COR-L47 (cell line): ENCODE measurements around the gene GAB2.

Source experiments
- DNase-seq: peaks from one replicate; lab custom pipeline; 2025; lab: John Stamatoyannopoulos, UW

GAB2 gene

GRCh38 chr11:78220218-78221157, 197.1 kb downstream of the GAB2 start:
- no peak for DNase-seq

DNA sequence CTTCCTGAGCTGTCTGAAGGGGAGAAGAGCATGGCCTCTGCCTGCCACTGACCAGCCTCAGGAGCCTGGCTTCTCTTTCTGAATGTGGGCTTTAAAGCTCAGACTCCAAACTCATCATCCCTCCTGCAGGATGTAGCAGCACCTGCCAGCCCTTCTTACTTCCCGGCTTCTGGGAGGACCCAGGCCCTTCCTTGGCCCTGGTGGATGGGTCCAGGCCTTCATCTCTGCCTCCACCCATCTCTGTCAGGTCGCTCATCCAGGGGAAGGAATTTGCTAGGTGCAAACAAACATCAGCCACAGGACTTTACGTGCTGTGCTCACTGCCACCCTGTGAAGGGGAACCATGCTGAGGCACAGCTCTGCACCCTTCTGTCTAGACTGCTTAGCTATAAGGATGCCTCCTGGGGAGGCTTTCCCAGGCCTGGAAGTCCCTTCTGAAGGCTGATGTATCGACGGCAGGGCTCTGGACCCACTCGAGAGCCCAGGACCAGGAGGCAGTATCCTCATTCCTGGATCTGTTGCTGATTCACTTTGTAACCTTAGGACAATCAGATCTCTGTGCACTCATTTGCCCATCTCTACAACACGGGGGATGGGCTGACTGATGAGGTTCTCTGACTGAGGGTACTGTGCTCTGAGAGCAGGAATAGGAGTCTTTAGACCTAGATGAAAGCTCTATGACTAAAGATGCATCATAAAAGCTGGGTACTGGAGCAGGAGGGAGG, 198.0 kb downstream of the GAB2 start:
- no peak for DNase-seq

DNA sequence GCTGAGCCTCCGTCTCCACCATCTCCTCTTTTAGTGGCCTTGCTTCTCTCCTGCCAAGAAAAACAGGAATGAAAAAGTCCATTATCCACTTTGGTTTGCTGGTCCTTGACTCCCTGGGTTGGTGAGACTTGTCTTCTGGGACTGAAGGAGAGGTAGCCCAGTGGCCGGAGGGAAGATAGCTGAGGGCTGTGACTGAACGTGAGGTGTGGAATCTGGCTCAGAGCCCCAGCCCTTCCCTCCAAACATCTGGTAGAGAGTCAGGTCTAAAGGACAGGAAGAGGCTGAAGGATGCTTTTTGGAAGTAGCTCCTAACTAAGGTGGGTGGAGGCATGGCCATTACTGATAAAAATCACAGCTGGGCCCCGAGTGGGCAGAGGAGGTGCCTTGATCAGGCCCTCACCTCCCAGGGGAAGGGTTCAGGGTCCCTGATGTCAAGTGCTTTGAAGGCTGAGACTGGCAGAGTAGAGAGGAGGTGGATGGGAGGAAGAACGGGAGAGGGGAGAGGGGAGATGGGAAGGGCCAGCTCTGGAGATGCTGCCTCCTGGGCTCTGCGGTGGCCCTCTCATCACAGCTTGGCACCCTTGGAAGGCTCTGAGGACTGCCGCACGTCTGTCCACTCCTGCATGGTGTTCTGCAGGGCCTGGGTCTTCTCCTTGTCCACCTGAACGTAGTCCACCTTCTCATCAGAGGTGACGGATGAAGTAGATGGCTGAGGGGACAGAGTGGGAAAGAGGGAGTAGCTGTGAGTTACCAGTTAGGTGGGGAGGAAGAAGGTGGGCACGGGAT, 198.7 kb downstream of the GAB2 start:
- DNase-seq = no peak

- no peak for DNase-seq
Observed at GRCh38 chr11:78217650-78218541, 199.7 kb downstream of the GAB2 start.

- DNase-seq = no peak
Observed at GRCh38 chr11:78216571-78217287, 200.9 kb downstream of the GAB2 start.

DNA sequence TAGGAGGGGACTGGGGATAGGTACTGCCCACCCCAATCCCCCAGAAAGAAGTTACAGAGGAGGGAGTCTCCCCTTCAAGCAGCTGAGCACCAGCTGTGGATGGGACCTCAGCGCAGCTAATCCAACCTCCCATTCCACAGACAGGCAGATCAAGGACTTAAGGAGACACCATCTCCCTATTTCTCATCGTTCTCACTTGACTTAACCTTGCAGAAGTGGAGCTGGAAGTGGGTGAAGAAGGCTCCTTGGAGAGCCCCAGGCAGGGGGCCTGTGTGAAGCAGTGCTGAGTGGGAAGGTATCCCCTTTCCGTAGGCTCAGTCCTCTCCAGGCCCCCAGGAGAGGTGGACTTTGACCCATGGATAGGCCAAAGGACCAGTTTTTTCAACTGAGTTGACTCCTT, 201.6 kb downstream of the GAB2 start:
- DNase-seq = no peak

GRCh38 chr11:78214331-78215194, 203.1 kb downstream of the GAB2 start:
- no peak for DNase-seq

GRCh38 chr11:78213526-78214330, 203.9 kb downstream of the GAB2 start:
- DNase-seq = peak; percentile 58

- DNase-seq = no peak
Observed at GRCh38 chr11:78212586-78213371, 204.8 kb downstream of the GAB2 start.

GRCh38 chr11:78211565-78211964, 206.1 kb downstream of the GAB2 start:
- DNase-seq = no peak

DNA sequence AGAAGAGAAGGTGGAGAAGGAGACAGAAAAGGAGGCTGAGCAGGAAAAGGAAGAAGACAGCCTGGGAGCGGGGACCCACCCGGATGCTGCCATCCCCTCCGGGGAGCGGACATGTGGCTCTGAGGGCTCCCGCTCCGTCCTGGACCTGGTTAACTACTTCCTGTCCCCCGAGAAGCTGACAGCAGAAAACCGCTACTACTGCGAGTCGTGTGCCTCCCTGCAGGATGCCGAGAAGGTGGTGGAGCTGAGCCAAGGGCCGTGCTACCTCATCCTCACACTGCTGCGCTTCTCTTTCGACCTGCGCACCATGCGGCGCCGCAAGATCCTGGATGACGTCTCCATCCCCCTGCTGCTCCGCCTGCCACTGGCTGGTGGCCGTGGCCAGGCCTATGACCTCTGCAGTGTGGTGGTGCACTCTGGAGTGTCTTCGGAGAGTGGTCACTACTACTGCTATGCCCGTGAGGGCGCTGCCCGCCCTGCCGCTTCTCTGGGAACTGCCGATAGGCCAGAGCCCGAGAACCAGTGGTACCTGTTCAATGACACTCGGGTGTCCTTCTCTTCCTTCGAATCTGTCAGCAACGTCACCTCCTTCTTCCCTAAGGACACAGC, 207.5 kb downstream of the GAB2 start:
- DNase-seq = no peak

- DNase-seq = no peak
Observed at GRCh38 chr11:78209478-78209877, 208.1 kb downstream of the GAB2 start.

DNA sequence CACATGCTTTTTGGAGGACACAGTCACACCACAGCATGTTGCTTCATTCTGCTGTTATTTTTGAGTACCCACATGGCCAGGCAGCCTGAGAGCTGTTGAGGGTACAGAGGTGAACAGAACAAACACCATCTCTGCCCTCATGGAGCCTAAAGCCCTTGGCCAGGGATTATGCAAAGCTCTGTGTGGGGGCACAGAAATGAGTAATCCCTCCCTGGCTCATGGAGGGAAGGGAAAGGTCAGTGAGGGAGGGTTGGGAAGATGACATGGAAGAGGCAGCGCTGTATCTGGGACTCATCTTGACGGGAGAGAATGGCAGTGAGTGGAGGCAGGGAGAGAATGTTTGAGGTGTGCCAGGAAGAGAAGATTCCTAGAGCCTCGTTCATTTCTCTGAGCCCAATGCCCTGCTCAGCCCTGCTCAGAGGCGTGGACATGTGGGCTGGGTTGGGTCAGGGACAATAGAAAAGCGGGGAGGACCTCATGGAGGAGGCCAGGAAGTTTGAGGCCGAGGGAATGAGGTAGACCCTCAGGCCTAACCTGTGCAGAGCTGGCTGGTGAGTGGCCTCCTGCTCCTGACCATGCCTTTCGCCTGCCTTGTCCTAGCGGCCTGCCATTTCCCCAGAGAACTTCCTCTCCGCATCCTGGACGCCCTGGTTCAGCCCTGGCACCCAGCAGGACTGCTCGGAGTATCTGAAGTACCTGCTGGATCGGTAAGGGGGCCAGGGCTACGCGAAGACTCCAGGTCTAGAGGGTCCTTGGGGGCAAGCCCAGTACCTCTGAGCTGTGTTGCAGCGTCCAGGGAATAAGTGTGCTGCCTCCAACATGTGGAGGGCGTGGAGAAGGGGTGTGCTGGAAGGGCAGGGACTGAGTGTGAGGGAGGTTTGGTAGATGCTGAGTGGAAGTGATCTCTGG, 209.1 kb downstream of the GAB2 start:
- DNase-seq = no peak

DNA sequence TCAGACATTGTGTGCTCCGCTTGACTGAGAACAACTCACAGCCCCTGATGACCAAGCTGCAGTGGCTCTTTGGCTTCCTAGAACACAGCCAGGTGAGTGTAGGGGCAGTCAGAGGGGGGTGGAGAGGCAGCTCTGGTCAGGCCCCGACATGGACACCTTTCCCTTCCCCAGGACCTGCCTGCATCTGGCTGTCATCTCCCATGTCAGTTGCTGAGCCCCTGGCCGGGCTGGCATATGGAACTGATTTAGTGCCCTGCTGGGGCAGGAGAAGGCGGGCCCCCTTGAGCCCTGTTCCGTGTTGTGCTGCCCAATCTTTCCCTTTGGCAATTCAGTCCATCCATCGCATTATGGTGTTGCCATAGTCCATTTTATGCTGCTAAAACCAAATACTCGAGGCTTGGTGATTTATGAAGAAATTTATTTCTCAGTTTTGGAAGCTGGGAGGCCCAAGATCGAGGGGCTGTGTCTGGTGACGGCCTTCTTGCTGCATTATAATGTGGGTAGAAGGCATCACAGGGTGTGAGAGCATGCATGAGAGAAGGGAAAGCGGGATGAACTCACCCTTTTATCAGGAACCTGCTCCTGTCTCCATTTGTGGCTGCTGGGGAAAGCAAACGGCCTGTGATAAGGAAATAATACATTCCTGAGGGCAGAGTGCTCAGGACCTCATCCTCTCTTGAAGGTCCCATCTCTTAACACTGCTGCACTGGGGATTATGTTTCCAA, 209.9 kb downstream of the GAB2 start:
- no peak for DNase-seq

DNA sequence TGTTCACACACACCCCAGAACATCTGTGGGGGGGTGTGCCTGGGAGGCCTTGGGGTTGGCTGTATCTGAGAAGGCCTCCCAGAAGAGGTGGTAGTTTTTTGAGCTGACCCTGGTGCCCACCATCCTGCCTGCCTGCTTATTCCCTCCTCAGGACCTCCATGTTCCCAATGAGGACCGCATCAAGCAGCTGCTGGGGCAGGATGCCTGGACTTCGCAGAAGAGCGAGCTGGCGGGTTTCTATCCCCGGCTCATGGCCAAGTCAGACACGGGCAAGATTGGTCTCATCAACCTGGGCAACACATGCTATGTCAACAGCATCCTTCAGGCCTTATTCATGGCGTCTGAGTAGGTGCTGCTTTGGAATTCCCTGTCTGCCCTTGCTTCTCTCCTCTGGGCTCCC, 211.9 kb downstream of the GAB2 start:
- DNase-seq = no peak

- DNase-seq = no peak
Observed at GRCh38 chr11:78205256-78205655, 212.4 kb downstream of the GAB2 start.
